DOHH2 (cell line): Measurements from ENCODE around the gene MFSD1.

Source experiments
- H3F3A ChIP-seq: fragments of 200-600 bp; sonication (generic), shearing (Covaris generic); 2 replicates; pipeline ENCODE4 v1.6.0; 2016; ENCODE audit warnings: antibody characterized with exemption, mild to moderate bottlenecking; ENCODE audit not compliant: control insufficient read depth, insufficient read depth
- H3K27ac ChIP-seq: fragments of 200-600 bp; sonication (generic); 2 replicates; pipeline ENCODE4 v1.5.1; 2014; ENCODE audit warnings: low read depth, mild to moderate bottlenecking, low read length, moderate library complexity
- H3K27me3 ChIP-seq: fragments of 200-600 bp; sonication (generic); 2 replicates; pipeline ENCODE4 v1.6.1; 2014; ENCODE audit warnings: mild to moderate bottlenecking, low read length, mixed read lengths; ENCODE audit not compliant: control insufficient read depth
- H3K36me3 ChIP-seq: fragments of 200-600 bp; sonication (generic); 2 replicates; pipeline ENCODE4 v1.6.1; 2014; ENCODE audit warnings: mild to moderate bottlenecking, low read length, moderate library complexity, mixed read lengths; ENCODE audit not compliant: control insufficient read depth
- H3K4me1 ChIP-seq: fragments of 200-600 bp; sonication (generic); 2 replicates; pipeline ENCODE4 v1.6.1; 2014; ENCODE audit warnings: mild to moderate bottlenecking, low read length, mixed read lengths; ENCODE audit not compliant: control insufficient read depth
- H3K4me2 ChIP-seq: fragments of 200-600 bp; sonication (generic); 2 replicates; pipeline ENCODE4 v1.6.0; 2014; ENCODE audit warnings: mild to moderate bottlenecking, low read length, moderate library complexity
- H3K4me3 ChIP-seq: fragments of 200-600 bp; sonication (generic); 2 replicates; pipeline ENCODE4 v1.5.1; 2014; ENCODE audit warnings: mild to moderate bottlenecking, low read length, mixed read lengths
- H3K79me2 ChIP-seq: fragments of 200-600 bp; sonication (generic); 2 replicates; pipeline ENCODE4 v1.6.1; 2014; ENCODE audit warnings: mild to moderate bottlenecking, low read length, mixed read lengths; ENCODE audit not compliant: control insufficient read depth
- H3K9me2 ChIP-seq: fragments of 200-600 bp; sonication (generic); replicated peaks from 2 replicates; pipeline ENCODE4 v1.6.1; 2014; ENCODE audit warnings: mild to moderate bottlenecking, low read length, mixed read lengths; ENCODE audit not compliant: control insufficient read depth
- H3K9me3 ChIP-seq: fragments of 200-600 bp; sonication (generic); 2 replicates; pipeline ENCODE4 v1.6.1; 2014; ENCODE audit warnings: antibody characterized with exemption, low read length, mixed read lengths; ENCODE audit not compliant: control insufficient read depth, insufficient read depth
- H4K20me1 ChIP-seq: fragments of 200-600 bp; sonication (generic); 2 replicates; pipeline ENCODE4 v1.6.0; 2014; ENCODE audit warnings: low read depth, mild to moderate bottlenecking, antibody characterized with exemption, low read length, moderate library complexity; ENCODE audit not compliant: control insufficient read depth, insufficient read depth
- EZH2phosphoT487 ChIP-seq: fragments of 200-600 bp; sonication (generic); IDR thresholded peaks from 2 replicates; pipeline ENCODE4 v1.6.1; 2017; ENCODE audit warnings: borderline replicate concordance, mild to moderate bottlenecking, antibody characterized with exemption, low read length, moderate library complexity, mixed read lengths
- TF ChIP-seq, protein P1 (sequence below): fragments of 200-600 bp; sonication (generic); IDR thresholded peaks from one replicate; pipeline ENCODE4 v1.5.1; 2014; ENCODE audit warnings: antibody characterized with exemption, mild to moderate bottlenecking, low read depth, low read length; ENCODE audit not compliant: poor library complexity, severe bottlenecking

MFSD1 gene

DNA sequence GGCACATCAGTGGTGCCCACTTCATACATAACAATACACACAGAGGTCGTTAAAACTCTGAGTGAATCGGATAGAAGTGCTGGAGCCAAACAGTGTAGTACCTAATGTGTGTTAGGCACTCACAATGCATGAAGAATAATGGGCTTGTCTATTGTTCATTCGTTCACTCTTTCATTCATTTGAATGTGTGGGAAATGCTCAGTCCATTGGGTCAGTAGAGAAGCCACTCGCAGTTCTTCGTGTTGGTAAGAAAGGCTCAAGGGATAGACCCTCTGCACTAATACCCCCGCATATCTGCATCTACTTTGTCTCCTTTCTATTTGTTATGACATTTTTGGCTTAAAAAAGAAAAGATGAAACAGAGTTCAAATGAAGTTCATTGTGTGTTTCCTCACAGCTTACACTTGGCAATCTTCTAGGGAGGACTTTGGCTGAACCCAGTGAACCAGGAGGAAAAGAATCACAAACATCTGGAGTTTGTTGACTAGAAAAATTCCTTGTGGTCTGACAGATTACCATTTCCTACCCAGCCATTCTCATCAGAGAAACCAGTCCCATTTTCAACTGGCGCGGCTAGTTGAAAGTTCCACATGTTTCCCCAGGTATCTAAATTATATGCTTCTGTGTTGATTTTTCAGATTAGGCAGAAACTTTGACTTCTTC lies 32.8 kb upstream of the MFSD1 start:
- no peak overlapping the region for H3K27ac ChIP-seq
- H4K20me1 ChIP-seq: no peaks in the 10 kb centered on the region
- H3K9me2 ChIP-seq: no peaks in the 10 kb centered on the region
- H3F3A ChIP-seq: no peaks in the 10 kb centered on the region
- TF ChIP-seq, protein P1, sequence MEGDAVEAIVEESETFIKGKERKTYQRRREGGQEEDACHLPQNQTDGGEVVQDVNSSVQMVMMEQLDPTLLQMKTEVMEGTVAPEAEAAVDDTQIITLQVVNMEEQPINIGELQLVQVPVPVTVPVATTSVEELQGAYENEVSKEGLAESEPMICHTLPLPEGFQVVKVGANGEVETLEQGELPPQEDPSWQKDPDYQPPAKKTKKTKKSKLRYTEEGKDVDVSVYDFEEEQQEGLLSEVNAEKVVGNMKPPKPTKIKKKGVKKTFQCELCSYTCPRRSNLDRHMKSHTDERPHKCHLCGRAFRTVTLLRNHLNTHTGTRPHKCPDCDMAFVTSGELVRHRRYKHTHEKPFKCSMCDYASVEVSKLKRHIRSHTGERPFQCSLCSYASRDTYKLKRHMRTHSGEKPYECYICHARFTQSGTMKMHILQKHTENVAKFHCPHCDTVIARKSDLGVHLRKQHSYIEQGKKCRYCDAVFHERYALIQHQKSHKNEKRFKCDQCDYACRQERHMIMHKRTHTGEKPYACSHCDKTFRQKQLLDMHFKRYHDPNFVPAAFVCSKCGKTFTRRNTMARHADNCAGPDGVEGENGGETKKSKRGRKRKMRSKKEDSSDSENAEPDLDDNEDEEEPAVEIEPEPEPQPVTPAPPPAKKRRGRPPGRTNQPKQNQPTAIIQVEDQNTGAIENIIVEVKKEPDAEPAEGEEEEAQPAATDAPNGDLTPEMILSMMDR: no peak
- no peak for TF ChIP-seq EZH2phosphoT487
- no peaks in the 10 kb centered on the region for H3K4me1 ChIP-seq
- H3K4me3 ChIP-seq: no peak overlapping the region
- no peaks in the 10 kb centered on the region for H3K9me3 ChIP-seq
- H3K27me3 ChIP-seq: no peaks in the 10 kb centered on the region
- no peak overlapping the region for H3K4me2 ChIP-seq
- no peaks in the 10 kb centered on the region for H3K36me3 ChIP-seq
- no peaks in the 10 kb centered on the region for H3K79me2 ChIP-seq

DNA sequence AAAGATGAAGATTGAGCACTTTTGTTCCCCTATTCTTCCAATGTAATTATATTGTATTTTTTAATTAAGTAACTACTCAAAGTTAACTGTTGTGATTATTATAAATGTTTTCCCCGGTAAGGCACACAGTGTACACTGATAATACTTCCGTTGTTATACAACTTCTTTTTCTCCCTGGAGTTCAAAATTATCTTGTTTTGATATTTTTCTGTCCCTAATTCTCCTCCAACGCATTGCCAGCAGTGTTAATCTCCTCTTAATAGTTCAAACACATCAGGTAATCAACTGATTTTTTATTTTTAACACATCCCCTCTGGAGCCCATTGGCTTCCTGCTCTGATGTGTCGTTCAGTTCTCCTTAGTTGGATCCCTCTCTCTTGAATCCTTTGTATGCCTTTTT lies 32.3 kb upstream of the MFSD1 start:
- no peaks in the 10 kb centered on the region for H3K4me1 ChIP-seq
- H3K27ac ChIP-seq: no peak overlapping the region
- H3K4me3 ChIP-seq: no peak overlapping the region
- TF ChIP-seq EZH2phosphoT487: no peak
- TF ChIP-seq, protein P1: no peak
- no peaks in the 10 kb centered on the region for H3K79me2 ChIP-seq
- no peaks in the 10 kb centered on the region for H3K9me2 ChIP-seq
- no peaks in the 10 kb centered on the region for H4K20me1 ChIP-seq
- no peak overlapping the region for H3K4me2 ChIP-seq
- no peaks in the 10 kb centered on the region for H3F3A ChIP-seq
- no peaks in the 10 kb centered on the region for H3K27me3 ChIP-seq
- no peaks in the 10 kb centered on the region for H3K9me3 ChIP-seq
- no peaks in the 10 kb centered on the region for H3K36me3 ChIP-seq

DNA sequence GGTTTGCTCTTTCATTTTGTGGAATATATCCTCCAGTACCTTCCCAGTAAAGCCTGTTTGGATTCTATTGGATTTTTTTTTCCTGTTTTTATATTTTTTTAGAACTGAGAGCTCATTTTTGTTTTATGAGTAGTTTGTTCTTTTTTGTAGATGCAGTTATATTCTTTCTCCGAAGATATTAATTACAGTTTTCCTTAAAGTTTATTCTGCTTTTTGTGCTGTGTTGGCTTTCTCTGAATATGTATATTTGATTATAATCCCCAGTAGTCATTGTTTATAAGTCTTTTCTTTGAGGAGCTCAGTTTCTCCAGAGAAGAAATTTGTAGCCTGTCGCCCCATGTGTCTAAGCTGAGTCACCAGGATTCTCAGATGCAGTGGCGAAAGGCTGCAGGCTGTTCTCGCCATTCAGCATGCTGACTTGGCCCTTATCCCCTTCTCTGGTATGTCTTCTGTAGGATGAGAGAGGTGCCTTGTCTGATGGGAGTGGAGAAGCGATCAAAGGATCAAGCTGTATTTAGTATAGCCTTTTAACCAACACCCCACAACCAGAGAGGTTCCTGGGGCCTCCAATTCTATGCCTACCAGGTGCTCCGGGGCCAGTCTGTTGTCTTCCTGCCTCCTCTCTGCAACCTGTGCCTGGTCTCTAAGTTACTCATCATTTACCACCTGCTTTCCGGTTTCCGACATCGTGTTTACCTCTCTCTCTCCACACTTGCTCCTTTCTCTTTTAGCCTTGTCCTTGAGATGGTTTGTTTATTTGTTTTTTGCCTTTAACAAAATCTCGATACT lies 31.7 kb upstream of the MFSD1 start:
- H3K9me2 ChIP-seq: no peaks in the 10 kb centered on the region
- no peak overlapping the region for H3K27ac ChIP-seq

More for the DNA sequence above, 31.7 kb upstream of the MFSD1 start:
- no peaks in the 10 kb centered on the region for H3K79me2 ChIP-seq
- H3K4me2 ChIP-seq: no peak overlapping the region
- H3K36me3 ChIP-seq: no peaks in the 10 kb centered on the region
- H3K27me3 ChIP-seq: no peaks in the 10 kb centered on the region
- H3K4me3 ChIP-seq: no peak overlapping the region
- H3K9me3 ChIP-seq: no peaks in the 10 kb centered on the region
- no peaks in the 10 kb centered on the region for H3K4me1 ChIP-seq
- no peaks in the 10 kb centered on the region for H3F3A ChIP-seq
- H4K20me1 ChIP-seq: no peaks in the 10 kb centered on the region
- no peak for TF ChIP-seq EZH2phosphoT487
- TF ChIP-seq, protein P1: no peak
